Measurements from ENCODE around the gene PPP3CA.

PPP3CA gene

GRCh38 chr4:101039367-101039766 is 308.0 kb downstream of the PPP3CA start:
- no peak for DNase-seq
- no peak overlapping the region for H3K4me2 ChIP-seq (ENCODE audit: low read depth, low read length)
- no peaks in the 10 kb centered on the region for H3K36me3 ChIP-seq (replicated peaks; ENCODE audit: insufficient read depth, low read length)
- H3K9me2 ChIP-seq (replicated peaks; ENCODE audit: insufficient read depth, low read length): no peaks in the 10 kb centered on the region
- H2AFZ ChIP-seq (ENCODE audit: low read length): no peak overlapping the region
- H3K27ac ChIP-seq (ENCODE audit: low read length): no peak overlapping the region
- no peaks in the 10 kb centered on the region for H3K27me3 ChIP-seq (replicated peaks; ENCODE audit: insufficient read depth, low read length)
- no peaks in the 10 kb centered on the region for H3K79me2 ChIP-seq (ENCODE audit: low read length)
- no peak overlapping the region for H3K4me3 ChIP-seq (ENCODE audit: low read length)
- no peak overlapping the region for H3K9ac ChIP-seq (ENCODE audit: low read length)
- no peaks in the 10 kb centered on the region for H3F3A ChIP-seq (ENCODE audit: insufficient read depth, low read length)
- H3K4me1 ChIP-seq (ENCODE audit: low read length): no peaks in the 10 kb centered on the region
- no peak for TF ChIP-seq EZH2 (optimal IDR thresholded peaks at IDR 0.05; ENCODE audit: low read depth, low read length)
- TF ChIP-seq EZH2phosphoT487 (IDR thresholded peaks at IDR 0.05; ENCODE audit: low read length): no peak
- no peak for TF ChIP-seq CTCF (IDR thresholded peaks at IDR 0.05; ENCODE audit: low read length)
- no peaks in the 10 kb centered on the region for H3K9me3 ChIP-seq (replicated peaks; ENCODE audit: insufficient read depth, low read length)
- H4K20me1 ChIP-seq (ENCODE audit: insufficient read depth, low read length): no peaks in the 10 kb centered on the region

GRCh38 chr4:101037938-101038413 is 309.4 kb downstream of the PPP3CA start:
- no peak overlapping the region for H3K9ac ChIP-seq (ENCODE audit: low read length)
- H3K79me2 ChIP-seq (ENCODE audit: low read length): no peaks in the 10 kb centered on the region
- H2AFZ ChIP-seq (ENCODE audit: low read length): no peak overlapping the region
- no peaks in the 10 kb centered on the region for H3K9me3 ChIP-seq (replicated peaks; ENCODE audit: insufficient read depth, low read length)
- TF ChIP-seq CTCF (IDR thresholded peaks at IDR 0.05; ENCODE audit: low read length) (no peak), EZH2 (optimal IDR thresholded peaks at IDR 0.05; ENCODE audit: low read depth, low read length) (no peak), EZH2phosphoT487 (IDR thresholded peaks at IDR 0.05; ENCODE audit: low read length) (no peak)
- H3K4me1 ChIP-seq (ENCODE audit: low read length): no peaks in the 10 kb centered on the region
- H3K4me3 ChIP-seq (ENCODE audit: low read length): no peak overlapping the region
- no peak for DNase-seq
- no peaks in the 10 kb centered on the region for H4K20me1 ChIP-seq (ENCODE audit: insufficient read depth, low read length)
- H3K4me2 ChIP-seq (ENCODE audit: low read depth, low read length): no peak overlapping the region
- H3F3A ChIP-seq (ENCODE audit: insufficient read depth, low read length): no peaks in the 10 kb centered on the region
- no peaks in the 10 kb centered on the region for H3K36me3 ChIP-seq (replicated peaks; ENCODE audit: insufficient read depth, low read length)
- no peak overlapping the region for H3K27ac ChIP-seq (ENCODE audit: low read length)
- no peaks in the 10 kb centered on the region for H3K27me3 ChIP-seq (replicated peaks; ENCODE audit: insufficient read depth, low read length)
- no peaks in the 10 kb centered on the region for H3K9me2 ChIP-seq (replicated peaks; ENCODE audit: insufficient read depth, low read length)

- no peak overlapping the region for H3K4me2 ChIP-seq (ENCODE audit: low read depth, low read length)
- no peak overlapping the region for H3K9ac ChIP-seq (ENCODE audit: low read length)
- no peaks in the 10 kb centered on the region for H3K36me3 ChIP-seq (replicated peaks; ENCODE audit: insufficient read depth, low read length)
- no peaks in the 10 kb centered on the region for H3F3A ChIP-seq (ENCODE audit: insufficient read depth, low read length)
- DNase-seq: no peak
- H3K9me3 ChIP-seq (replicated peaks; ENCODE audit: insufficient read depth, low read length): no peaks in the 10 kb centered on the region
- H2AFZ ChIP-seq (ENCODE audit: low read length): no peak overlapping the region
- H3K27me3 ChIP-seq (replicated peaks; ENCODE audit: insufficient read depth, low read length): no peaks in the 10 kb centered on the region
- no peak overlapping the region for H3K4me3 ChIP-seq (ENCODE audit: low read length)
- no peaks in the 10 kb centered on the region for H3K79me2 ChIP-seq (ENCODE audit: low read length)
- TF ChIP-seq EZH2phosphoT487 (IDR thresholded peaks at IDR 0.05; ENCODE audit: low read length): no peak
- TF ChIP-seq CTCF (IDR thresholded peaks at IDR 0.05; ENCODE audit: low read length): no peak
- no peak for TF ChIP-seq EZH2 (optimal IDR thresholded peaks at IDR 0.05; ENCODE audit: low read depth, low read length)
- no peaks in the 10 kb centered on the region for H4K20me1 ChIP-seq (ENCODE audit: insufficient read depth, low read length)
- H3K27ac ChIP-seq (ENCODE audit: low read length): no peak overlapping the region
- H3K4me1 ChIP-seq (ENCODE audit: low read length): no peaks in the 10 kb centered on the region
- no peaks in the 10 kb centered on the region for H3K9me2 ChIP-seq (replicated peaks; ENCODE audit: insufficient read depth, low read length)
Observed at GRCh38 chr4:101037249-101037648, 310.1 kb downstream of the PPP3CA start.

Measured in MM.1S (cell line).